Epithelial cell of proximal tubule (primary cell): ENCODE measurements around the gene ANO8. TPM values are rescaled to one million over a fixed set of nuclear protein-coding genes. Genes with fewer than 3 reads are reported as not detected.

Experiments used
- total RNA-seq: library from RNA; depleted of rRNA; stranded (reverse); fragments of >200 nt; gene quantifications from 2 replicates; pipeline ENCODE4 v1.2.3, GENCODE V29; 2015

ANO8 gene
- total RNA-seq, 1 donor from 2014 or later = 6.6 TPM

Other genes with a start within 250 kb of the ANO8 start
- gene USE1, start 119.5 kb downstream of the ANO8 start, total RNA-seq = 9.0 and 25.3 TPM in 2 replicates
- 4.6 and 8.1 TPM in 2 replicates for gene OCEL1, start 108.6 kb downstream of the ANO8 start, total RNA-seq
- gene NR2F6, start 88.9 kb downstream of the ANO8 start, total RNA-seq = 122 and 131 TPM in 2 replicates
- not detected in 2 replicates for gene USHBP1, start 70.1 kb downstream of the ANO8 start, total RNA-seq
- 125 and 141 TPM in 2 replicates for gene BABAM1, start 67.4 kb downstream of the ANO8 start, total RNA-seq
- gene ANKLE1, start 53.0 kb downstream of the ANO8 start, total RNA-seq = 3.0 and 4.1 TPM in 2 replicates
- gene ABHD8, start 31.4 kb downstream of the ANO8 start, total RNA-seq = 10.3 and 20.9 TPM in 2 replicates
- gene MRPL34, start 29.0 kb downstream of the ANO8 start, total RNA-seq = 121 and 161 TPM in 2 replicates
- 35.6 and 47.0 TPM in 2 replicates for gene DDA1, start 25.3 kb downstream of the ANO8 start, total RNA-seq
- gene GTPBP3, start 2.7 kb upstream of the ANO8 start, total RNA-seq = 22.7 and 79.5 TPM in 2 replicates
- 0.58 and 1.2 TPM in 2 replicates for gene PLVAP, start 42.5 kb upstream of the ANO8 start, total RNA-seq
- not detected in 2 replicates for gene CCDC194, start 59.3 kb upstream of the ANO8 start, total RNA-seq
- 2.2 and 18.6 TPM in 2 replicates for gene BST2, start 70.8 kb upstream of the ANO8 start, total RNA-seq
- 78.6 and 91.6 TPM in 2 replicates for gene MVB12A, start 85.2 kb upstream of the ANO8 start, total RNA-seq
- not detected in 2 replicates for gene TMEM221, start 113.8 kb upstream of the ANO8 start, total RNA-seq
- gene NXNL1, start 126.1 kb upstream of the ANO8 start, total RNA-seq = not detected in 2 replicates
- gene SLC27A1, start 135.7 kb upstream of the ANO8 start, total RNA-seq = 2.5 and 7.0 TPM in 2 replicates
- 83.6 and 123 TPM in 2 replicates for gene PGLS, start 176.8 kb upstream of the ANO8 start, total RNA-seq
- gene COLGALT1, start 220.8 kb upstream of the ANO8 start, total RNA-seq = 83.6 and 126 TPM in 2 replicates